GM21526 (cell line): ENCODE measurements around the gene ASTL.

Experiments
- ATAC-seq: cut with Tn5 transposase; IDR thresholded peaks from one replicate; pipeline ENCODE4 v1.9.1; 2021; ENCODE audit warnings: moderate library complexity; ENCODE audit not compliant: unreplicated experiment, low FRiP score

ASTL gene

DNA sequence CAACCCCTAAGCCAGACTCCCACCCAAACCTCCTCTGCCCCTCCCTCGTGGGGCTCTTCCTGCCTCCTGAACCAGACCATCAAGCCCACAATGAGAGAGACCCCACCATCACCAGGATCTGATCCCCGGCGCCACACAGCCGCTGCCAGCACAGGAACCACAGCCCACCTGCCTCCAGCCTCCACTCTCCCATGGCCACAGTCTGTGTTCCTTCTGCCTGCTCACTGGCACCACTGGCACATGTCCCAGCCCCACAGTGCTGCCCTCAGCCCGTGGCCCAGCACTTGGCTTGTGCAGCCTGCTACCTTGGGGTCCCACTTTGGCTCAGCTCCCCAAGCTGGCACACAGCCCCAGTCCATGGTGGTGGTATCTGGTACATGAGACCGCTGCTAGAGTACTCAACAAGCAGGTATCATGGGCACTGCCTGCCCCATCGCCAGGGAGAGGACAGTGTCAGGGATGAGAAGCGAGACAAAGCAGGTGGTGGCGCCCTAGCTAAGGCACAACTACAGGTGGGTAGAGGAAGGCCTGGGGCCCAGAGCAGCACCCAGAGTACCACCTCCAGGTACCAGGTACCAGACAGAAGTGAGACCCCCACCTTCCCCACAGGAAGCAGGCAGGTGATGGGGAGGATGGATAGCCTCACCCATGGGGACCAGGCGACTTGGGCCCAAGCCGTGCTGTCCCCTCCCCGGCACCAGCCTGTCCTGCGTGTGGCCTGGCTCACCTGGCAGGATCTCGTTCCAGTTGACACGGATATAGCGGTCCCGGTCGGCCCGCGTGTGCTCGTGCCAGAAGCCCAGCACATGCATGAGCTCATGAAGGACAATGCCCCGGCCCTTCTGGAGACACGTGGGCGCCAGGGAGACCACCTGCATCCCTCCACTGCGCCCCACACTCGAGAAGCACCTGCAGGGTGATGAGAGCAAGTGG is 6.2 kb downstream of the ASTL start:
- ATAC-seq, result no peak

- ATAC-seq, result no peak
Observed at GRCh38 chr2:96131152-96131812, 7.0 kb downstream of the ASTL start.

- ATAC-seq, result no peak
Observed at GRCh38 chr2:96130483-96130882, 7.8 kb downstream of the ASTL start.

GRCh38 chr2:96129528-96130120 is 8.7 kb downstream of the ASTL start:
- no peak for ATAC-seq

DNA sequence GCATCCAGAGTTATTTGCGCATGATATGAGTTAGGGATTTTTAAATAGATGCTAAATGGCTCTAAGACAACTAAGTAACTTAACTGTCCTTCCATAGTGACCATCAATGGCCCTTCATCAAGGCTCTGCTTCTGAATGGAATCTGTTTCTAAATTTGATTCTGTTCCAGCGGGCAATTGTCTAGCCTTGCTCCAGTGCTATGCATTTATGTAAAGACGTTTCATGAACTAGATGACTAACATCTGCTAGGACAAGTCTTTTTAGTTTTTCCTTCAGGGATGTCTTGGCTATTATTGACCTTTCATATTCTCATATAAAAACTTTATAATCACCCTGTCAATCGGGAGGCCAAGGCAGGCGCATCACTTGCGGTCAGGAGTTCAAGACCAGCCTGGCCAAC is 9.8 kb downstream of the ASTL start:
- no peak for ATAC-seq

- no peak for ATAC-seq
Observed at GRCh38 chr2:96124406-96125265, 13.7 kb downstream of the ASTL start.

GRCh38 chr2:96123936-96124335 is 14.4 kb downstream of the ASTL start:
- ATAC-seq, result no peak

DNA sequence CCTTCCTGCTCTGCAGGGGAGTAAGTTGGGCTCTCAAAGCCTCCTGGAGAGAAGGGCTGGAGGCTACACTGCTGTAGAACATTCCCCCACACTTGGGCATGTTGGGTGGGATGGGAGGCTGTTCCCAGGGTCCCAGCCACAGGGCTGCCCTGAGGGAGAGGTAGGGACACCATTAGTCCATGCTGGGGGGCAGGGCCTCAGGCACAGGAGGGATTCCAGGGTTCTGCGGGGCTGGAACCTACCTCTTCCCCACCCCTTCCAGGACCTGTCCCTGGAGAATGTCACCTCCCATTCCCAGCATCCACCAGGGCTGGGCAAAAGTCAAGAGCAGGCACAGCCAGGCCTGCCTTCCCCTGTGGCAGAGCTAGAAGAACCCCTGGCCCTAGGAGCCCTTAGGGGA is 15.0 kb downstream of the ASTL start:
- no peak for ATAC-seq

DNA sequence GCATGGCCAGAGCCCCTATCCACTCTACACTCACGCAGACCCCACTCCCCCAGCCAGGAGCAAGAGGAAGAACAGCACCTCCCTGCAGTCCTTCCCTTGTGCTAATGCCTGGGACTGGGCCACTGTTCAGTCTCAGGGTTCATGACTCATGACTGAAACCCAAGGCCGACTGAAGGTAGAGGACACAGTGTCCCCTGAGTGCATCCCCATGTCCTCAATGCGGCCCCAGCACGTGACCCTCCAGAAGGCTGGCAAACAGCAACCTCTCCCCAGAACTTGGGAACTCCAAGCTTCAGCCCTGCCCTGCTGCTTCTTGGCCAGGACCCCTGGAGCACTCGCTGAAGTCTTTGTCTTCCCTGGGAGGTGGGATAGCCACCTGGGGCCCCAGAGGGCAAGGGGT is 15.9 kb downstream of the ASTL start:
- ATAC-seq, result no peak

DNA sequence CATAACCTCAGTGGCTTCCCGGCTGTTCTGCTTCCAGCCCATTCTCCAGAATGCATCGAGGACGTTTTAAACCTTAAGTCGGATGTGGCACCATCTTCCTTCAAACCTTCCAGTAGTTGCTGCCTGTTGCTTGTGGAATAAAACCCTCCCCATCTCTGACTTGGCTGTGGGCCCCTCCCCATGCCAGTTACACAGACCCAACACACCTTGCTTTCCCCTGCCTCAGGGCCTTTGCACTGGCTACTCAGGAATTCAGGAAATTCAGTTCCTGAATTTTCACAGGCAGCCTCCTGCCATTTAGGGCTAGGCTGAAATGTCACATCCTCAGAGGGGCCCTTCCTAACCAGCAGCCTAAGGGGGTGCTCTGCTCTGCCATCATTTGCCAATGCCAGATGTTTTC is 16.9 kb downstream of the ASTL start:
- ATAC-seq, result no peak

GRCh38 chr2:96120991-96121390 is 17.3 kb downstream of the ASTL start:
- ATAC-seq, result no peak

- ATAC-seq, result no peak
Observed at GRCh38 chr2:96120091-96120720, 18.1 kb downstream of the ASTL start.

GRCh38 chr2:96119389-96119751 is 18.9 kb downstream of the ASTL start:
- no peak for ATAC-seq

GRCh38 chr2:96118698-96119388 is 19.5 kb downstream of the ASTL start:
- ATAC-seq, result no peak

DNA sequence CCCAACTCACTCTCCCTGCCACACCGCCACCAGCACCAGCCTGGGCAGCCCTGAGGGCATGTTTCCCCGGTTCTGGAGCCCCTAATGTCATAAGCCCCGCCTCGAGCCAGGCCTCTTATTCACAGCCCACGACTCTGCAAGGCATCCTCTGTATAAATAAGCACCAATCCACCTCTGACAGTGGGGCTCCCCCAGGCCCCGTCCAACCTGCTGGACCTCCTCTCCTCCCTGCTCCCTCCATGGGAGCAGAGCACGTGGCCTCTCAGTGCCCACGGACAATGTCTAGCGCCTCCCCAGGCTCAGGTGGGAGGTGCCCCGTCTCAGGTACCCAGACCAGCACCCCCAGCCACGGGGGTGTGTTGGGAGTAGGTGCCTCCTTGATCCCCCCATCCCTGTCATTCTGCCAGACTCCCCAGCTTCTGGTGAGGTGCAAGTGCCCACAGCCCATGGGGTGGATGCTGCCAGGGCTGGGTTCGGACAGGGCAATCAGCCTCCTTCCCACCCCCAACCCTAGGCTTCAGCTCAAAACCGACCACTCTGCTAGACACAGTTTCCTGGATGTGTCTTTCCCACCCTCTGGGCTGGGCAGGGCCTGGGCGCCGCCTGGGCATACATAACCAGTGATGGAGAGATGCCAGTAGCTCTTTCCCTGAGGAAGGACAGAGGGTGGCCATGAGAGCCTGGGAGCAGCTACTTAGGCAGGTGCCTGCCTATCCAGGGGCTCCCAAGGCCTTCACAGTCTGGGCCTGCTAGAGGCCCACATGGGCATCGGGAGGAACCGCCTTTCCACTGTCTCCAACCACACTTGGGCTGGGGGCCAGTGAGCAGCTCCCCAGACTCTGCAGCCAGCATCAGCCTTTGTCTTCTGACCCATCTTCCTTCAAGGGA is 20.4 kb downstream of the ASTL start:
- ATAC-seq, result no peak

- peak; percentile 62 for ATAC-seq
Observed at GRCh38 chr2:96116879-96117533, 21.3 kb downstream of the ASTL start.

DNA sequence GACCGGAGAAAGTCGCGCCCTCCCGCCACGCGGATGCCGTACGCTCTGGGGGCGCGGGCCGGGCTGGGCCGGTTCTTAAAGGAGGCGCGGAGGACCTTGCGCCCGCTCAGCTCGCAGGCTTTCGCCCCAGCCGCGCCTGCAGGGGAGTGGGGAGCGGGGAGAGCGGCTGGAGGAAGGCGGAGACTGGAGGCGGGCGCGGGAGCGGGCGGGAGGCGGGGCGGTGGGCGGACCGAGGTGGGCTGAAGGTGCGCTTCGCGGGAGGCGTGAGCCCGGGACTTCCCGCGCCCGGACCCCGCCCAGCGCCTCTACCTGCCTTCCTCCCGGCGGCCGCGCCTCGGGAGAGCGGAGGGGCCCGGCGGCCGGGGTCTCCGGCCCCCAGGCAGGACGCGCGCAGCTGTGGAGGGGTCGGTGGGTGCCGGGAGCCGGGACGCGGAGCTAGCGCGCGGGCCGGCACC is 21.9 kb downstream of the ASTL start, which contains the start of gene ADRA2B:
TSS of gene ADRA2B (minus strand) at position 148 of the 455 bp plus-strand sequence. CDS start 422 bp downstream, outside the sequence.
- peak; percentile 48 for ATAC-seq
